HK-2 (cell line): Measurements from ENCODE around the gene DIAPH2.

Experiments used
- DNase-seq: peaks from one replicate; pipeline ENCODE4 v3.0.0-alpha.2; 2018; ENCODE audit not compliant: unreplicated experiment

Gene DIAPH2

DNA sequence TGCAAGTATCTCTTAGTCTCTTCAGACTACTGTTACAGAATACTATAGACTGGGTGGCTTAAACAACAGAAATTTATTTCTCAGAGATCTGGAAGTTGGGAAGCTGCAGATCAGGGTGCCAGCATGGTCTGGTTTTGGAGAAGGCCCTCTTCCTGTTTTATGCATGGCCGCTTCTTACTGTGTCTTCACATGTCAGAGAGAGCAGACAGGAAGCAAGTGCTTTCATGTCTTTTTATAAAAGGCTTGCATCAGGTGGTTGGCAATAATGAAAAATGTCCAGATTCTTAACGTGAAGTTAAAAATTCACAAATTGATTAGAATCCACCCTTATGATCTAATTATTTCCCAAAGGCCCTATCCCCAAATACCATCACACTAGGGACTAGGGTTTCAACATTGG lies 484.0 kb downstream of the DIAPH2 start:
- no peak for DNase-seq

GRCh38 chrX:97175147-97175546 lies 490.5 kb downstream of the DIAPH2 start:
- no peak for DNase-seq

GRCh38 chrX:97189668-97190067 lies 505.0 kb downstream of the DIAPH2 start:
- DNase-seq, result no peak

DNA sequence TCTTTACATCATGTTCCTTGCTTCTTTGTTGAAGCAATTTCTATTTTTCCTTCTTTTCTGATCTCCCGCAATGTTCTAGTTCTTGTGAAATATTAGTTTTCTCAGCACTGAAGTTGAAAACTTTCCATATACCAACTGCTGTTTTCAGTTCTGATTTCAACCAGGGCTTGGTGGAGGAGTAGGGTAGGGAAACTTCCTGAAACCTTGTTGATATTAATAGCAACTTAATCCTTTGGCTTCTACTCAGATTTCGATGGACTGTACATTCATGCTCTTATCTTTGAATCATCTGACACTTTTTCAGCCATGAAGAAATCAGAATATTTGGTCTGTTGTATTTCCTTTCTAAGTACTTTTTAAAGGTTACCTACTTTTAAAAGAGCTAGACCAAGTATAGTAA lies 514.9 kb downstream of the DIAPH2 start:
- no peak for DNase-seq

- DNase-seq, result no peak
Observed at GRCh38 chrX:97200454-97200853, 515.8 kb downstream of the DIAPH2 start.

- DNase-seq, result no peak
Observed at GRCh38 chrX:97210501-97210900, 525.9 kb downstream of the DIAPH2 start.

DNA sequence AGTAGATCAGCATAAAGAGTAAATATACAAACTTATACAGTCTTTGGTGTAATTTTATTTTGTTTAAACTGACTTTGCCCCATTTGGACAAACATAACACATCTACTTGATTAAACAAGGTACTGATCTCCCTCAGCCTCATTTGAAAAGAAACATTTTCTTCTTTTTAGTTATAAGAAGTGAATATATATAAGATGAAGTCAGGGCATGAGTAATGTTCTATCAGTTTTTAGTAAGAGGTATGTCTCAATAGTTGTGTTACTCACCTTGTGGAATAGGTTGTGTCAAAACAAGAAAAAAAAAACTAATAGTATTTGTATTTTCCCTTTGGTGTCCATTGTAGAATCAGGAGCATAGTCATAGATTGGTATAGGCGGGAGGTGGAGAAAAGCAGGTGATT lies 526.4 kb downstream of the DIAPH2 start:
- no peak for DNase-seq

- no peak for DNase-seq
Observed at GRCh38 chrX:97215186-97215585, 530.5 kb downstream of the DIAPH2 start.

DNA sequence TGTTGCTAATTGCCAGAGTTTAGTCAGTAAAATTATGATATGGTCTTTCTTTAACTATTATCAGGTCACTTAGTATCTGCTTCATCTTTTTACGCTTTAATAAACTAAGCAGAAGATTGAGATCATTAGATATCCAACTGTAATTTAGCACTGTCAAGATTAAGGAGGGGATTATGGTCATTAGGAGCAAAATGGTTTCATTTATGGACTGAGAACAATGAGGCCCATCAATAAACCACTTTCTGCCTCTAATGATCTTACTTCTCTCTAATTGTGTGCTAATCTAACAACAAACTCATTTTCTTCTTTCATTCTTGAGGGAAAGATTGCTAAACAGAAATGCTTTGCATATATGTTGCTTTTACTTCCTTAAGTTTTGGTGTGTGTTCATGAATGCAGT lies 539.5 kb downstream of the DIAPH2 start:
- no peak for DNase-seq

DNA sequence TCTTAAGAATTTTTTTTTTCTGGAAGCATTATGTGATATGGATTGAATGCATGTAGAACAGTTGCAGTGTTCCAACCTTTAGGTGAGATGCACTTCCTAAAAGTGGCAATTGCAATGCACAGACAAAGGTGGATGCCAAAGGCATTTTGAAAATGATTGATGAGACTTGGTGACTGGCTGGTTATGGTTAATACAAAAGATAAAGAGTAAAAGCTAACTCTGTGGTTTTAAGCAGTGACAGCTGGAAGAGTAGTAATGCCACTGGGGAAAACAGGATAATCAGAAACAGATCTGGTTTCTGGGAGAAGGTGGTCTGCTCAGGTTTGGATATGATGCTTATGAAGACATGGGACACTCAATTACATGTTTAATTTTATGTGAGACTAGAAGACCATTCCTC lies 544.7 kb downstream of the DIAPH2 start:
- no peak for DNase-seq

DNA sequence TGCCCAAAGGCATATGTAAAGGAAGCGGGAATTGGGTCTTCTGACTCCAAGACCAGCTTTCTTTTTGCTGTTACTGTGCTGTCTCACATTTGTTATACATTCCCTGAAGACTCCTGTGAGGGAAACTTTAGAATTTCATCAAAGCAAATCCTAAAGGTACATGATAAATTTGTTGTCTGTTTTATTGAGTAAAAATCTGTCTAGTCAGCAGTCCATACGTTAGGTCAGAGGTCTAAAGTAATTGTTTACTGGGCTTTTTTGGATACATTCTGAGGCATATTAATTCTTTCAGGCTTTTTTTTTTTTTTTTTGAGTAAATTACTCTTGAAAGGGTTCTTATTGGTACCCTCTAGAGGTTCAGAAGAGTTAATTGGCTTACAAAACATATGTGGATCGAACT lies 546.3 kb downstream of the DIAPH2 start:
- no peak for DNase-seq

DNA sequence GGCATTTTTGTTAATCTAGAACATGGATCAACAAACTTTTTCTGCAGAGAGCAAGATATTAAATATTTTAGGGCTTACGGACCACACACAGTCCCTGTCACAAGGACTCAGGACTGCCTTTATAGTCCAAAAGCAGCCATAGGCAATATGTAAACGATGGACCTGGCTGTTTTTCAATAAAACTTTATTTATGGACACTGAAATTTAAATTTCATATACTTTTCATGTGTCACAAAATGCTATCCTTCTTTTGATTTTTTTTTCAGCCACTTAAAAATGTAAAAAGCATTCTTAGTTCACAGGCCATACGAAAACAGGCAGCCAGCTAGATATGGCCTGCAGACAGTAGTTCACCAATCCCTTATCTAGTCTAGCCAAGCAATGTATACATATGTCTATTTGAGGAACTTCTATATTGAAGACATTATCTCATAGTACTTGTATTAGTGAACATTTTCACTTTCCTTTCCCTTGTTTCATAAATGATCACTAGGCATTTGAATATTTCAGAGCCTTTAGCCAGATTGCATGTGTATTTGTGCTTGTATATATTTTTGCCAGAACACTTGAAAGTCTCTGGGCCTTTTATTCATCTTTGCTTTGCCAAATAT lies 549.9 kb downstream of the DIAPH2 start:
- no peak for DNase-seq

DNA sequence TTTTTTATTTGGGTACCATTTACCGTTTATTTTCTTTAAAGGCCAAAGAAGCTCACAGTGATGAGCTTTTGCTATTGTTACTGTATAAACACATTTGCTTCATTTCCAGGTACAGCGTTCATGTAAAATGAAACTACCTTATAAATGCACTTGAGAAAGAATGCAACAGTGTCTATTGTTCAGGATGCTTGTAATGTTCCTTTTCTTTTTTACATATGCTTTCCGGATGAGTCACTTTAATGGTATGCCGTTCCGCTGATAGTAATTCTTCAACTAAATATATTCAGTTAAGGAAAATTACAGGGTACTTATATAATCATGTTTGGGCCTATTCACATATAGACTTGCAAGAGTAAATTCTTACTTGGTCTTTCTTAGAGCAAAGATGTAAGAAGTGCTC lies 554.0 kb downstream of the DIAPH2 start:
- DNase-seq, result no peak

- no peak for DNase-seq
Observed at GRCh38 chrX:97252111-97252510, 567.5 kb downstream of the DIAPH2 start.

DNA sequence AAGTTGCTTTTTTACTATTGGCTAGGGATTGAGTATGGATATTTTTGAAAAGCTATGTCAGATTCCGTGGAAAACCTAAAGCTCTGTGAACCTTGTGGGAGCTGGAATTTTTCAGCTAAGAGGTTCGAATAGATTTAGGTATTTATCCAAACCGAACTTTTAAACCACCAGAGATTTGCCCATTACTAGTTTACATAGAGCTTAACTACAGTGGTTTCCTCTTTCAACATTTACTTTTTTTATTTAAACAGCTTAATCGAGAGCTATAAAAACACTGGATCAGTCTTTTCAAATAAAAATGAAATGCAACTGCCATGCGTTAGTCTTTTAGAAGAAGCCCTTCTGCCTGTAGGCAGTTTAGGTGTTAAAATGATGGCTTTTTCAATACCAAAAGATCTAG lies 576.0 kb downstream of the DIAPH2 start:
- DNase-seq, result no peak

DNA sequence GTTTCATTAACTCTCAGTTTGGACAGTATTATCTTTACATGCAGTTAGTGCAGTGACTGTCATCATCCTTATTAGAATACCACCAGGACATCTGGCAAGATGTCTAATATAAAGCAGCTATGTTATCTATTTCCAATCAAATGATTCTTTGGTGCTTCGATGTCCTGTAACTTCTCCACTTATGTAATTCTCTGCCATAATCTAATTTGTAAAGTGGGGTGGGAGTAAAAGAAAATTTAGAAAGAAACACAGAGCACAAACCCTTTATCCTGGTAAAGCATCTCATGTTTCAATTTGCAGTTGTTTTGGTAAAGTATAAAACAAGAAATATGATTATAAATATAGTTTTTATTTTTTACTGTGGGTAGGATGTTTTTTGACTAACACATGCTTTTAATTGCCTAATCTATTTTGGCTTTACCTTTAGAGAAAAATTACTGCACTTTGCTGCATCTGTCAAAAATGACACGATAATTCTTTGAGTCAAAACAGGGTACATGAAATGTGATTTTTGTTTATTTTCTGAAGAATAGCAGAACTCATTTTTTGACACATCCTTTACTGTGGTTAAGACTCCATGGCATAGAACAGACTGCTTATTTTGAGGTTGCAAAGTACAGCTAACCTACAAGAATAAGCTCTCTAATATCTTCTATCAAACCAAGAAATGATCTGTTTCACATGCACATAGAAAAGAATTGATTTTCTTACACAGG lies 581.9 kb downstream of the DIAPH2 start:
- DNase-seq, result no peak

- DNase-seq, result no peak
Observed at GRCh38 chrX:97267396-97268181, 582.9 kb downstream of the DIAPH2 start.

DNA sequence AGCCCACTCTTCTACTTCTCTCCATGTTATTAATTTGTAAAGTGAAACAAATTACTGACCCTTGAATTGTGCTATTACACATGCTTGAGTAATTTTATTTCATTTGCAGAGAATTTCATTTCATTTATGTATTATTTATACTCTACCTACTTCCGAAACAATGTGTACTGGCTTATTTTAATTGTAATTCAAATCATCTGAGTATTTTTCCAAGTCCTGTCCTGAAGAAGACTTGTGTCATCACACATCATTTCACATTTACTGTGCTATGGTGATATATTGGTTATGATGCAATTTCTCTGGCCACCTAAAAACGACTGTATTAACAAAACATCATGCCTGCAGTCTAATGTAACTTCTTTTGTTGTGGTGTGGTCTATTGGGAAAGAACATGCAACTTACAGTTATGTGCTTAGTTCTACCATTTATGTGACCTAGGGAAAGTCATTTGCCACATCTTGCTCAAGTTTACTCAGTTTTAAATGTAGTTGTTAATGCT lies 583.6 kb downstream of the DIAPH2 start:
- DNase-seq, result no peak

GRCh38 chrX:97284531-97284930 lies 599.9 kb downstream of the DIAPH2 start:
- no peak for DNase-seq

GRCh38 chrX:97290199-97290598 lies 605.6 kb downstream of the DIAPH2 start:
- no peak for DNase-seq

- DNase-seq, result no peak
Observed at GRCh38 chrX:97294041-97294440, 609.4 kb downstream of the DIAPH2 start.

DNA sequence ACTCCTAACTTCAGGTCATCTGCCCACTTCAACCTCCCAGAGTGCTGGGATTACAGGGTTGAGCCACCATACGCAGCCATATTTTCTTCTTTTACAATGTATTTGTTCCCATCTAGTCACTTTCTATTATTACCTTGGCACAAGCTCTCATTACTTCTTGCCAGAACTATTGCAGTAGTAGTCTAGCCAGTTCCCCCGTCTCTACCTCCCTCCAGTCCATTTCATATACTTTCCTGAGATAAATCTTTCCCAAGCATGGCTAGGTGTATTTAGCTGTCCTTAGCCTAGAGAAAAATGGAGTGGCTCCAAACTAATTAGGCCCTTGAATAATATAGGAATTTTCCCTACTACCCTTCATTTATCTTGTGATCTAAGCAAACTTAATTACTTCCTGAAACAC lies 611.3 kb downstream of the DIAPH2 start:
- no peak for DNase-seq
